Astrocyte (in vitro differentiated cells and primary cell): ENCODE data around the gene CA7.

Experiments used
- CTCF ChIP-seq: IDR thresholded peaks from 2 replicates; pipeline ENCODE4 v1.5.1; 2011; ENCODE audit warnings: low read depth, mild to moderate bottlenecking, inconsistent platforms, low read length, moderate library complexity; ENCODE audit not compliant: insufficient read depth
- EZH2 ChIP-seq: IDR thresholded peaks from 2 replicates; pipeline ENCODE4 v1.6.1; 2012; ENCODE audit warnings: mild to moderate bottlenecking, low read length, inconsistent platforms; ENCODE audit not compliant: insufficient read depth

DNA sequence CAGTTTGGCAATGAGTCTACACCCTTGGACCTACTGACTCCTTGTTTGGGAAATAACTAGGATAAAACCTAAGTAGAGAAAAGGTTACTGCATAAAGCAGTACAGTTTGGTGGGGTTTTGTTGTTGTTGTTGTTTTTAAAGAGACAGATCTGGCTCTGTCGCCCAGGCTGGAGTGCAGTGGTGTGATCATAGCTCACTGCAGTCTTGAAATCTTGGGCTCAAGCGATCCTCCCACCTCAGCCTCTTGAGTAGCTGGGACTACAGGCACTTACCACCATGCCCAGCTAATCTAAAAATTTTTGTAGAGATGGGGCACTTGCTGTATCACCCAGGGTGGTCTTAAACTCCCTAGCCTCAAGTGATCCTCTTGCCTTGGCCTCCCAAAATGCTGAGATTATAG is 37.3 kb downstream of the CA7 start:
- TF ChIP-seq EZH2 (no peak), CTCF (no peak)
